ENCODE data around the gene EPB42.

EPB42 gene

DNA sequence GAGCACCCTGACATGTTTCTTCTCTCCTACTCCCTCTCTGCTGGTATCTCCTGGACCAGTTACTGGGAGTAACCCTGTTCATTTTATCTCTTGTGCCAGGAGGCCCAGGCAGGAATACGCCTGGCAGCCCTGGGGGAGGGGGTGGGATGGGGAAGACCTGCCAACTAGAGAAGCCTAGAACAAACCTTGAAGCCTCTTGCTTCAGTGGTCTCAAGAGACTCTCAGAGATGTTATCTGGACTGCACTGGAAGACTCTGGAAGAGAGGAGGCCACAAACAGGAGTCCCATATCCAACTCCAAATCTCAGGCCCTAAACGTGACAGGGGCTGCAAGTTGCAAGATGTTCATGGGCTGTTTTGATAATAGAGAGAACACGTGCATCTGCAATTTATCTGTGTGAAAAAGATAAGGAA, at the start of gene EPB42:
EPB42 (minus strand) TSS at position 28 of the 413 bp plus-strand sequence. CDS start 193 bp downstream, outside the sequence.
- DNase-seq, result no peak

GRCh38 chr15:43270113-43270665, 49.4 kb upstream of the EPB42 start:
- no peak for DNase-seq

DNA sequence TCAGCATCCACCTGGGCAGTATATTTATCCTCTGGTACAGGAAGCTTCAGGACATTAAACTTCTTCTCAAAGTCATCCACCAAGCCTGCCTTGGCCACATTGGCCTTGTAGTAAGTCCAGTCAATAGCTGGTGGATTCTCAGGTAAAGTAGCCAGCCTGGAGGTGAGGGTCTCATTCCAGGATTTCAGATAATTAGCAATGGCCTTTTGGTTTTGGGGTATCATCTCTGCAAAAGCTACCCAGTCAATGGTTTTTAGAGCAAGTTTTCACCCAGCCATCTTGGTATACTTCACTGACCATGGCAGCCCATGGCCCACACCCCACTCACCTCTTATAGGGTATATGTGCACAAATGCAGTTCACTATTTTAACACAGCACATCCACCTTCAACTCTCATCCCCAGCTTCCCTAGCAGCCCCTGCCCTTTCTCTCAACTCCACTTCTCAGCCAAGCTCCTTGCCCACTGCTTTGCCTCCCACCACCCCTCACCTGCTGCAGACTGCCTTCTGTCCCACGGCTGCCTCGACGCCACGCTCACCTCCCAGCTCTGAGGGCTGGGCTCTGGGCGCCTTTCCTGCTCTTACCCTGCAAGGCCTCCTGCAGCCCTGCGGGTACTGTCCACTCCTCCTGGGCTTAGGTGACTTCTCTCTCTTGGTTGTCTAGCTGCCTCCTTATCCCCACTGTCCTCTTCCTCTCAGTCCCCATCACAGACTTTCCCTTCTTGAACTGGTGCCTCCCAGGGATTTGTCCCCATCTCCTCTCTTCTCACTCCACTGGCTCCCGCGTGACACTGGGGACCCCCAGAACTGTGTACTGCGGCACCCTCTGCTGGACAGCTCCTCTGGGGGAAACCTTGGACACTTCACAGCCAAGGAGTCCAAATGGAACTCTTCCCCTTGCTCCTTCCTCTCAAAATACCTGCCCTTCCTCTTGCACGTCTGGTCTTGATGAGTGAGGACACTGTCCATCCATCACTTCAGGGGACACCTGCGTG, 47.6 kb upstream of the EPB42 start:
- DNase-seq, result peak; percentile 30

DNA sequence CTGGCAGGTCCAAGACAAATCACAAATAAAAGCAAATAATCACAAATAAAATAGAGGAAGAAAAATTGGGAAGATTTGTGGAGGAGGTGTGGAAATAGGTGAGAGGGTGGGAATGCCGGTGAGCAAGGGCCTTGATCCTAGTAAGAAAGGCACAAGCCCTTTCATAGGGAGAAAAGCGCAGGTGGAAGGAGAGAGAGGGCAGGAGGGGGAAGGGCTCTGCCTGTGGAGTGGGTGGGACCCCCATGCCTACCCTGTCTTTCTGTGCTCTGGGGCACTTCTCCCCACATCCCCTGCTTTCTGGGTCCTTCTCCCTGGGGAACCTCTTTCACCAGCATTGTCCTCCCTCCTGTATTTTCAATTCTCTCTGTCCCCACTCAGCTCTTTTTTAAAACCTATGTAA, 46.6 kb upstream of the EPB42 start:
- no peak for DNase-seq

GRCh38 chr15:43266834-43267233, 46.0 kb upstream of the EPB42 start, which contains the start of gene TGM5:
TSS of gene TGM5 (minus strand) at chr15:43266928. CDS start at chr15:43266849, 79 bp downstream.
- no peak for DNase-seq

DNA sequence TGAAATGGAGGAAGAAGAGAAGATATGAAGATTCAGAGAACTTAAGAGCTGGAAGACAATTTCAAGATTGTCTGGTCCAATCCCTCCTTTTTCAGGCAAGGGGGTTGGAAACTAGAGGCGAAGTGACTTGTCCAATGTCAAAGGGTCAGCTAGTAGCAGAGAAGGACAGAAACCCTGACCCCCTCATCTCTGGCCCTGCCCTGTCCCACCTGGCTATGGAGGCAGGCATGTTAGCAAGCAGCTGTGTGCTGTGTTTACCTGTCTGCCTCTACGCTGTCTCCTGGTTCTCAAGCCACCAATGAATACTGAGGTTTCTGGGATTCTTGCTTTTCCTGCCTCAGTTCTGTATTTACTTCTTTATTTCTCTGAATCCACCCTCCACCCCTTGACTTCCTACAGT, 45.6 kb upstream of the EPB42 start:
- DNase-seq, result no peak

DNA sequence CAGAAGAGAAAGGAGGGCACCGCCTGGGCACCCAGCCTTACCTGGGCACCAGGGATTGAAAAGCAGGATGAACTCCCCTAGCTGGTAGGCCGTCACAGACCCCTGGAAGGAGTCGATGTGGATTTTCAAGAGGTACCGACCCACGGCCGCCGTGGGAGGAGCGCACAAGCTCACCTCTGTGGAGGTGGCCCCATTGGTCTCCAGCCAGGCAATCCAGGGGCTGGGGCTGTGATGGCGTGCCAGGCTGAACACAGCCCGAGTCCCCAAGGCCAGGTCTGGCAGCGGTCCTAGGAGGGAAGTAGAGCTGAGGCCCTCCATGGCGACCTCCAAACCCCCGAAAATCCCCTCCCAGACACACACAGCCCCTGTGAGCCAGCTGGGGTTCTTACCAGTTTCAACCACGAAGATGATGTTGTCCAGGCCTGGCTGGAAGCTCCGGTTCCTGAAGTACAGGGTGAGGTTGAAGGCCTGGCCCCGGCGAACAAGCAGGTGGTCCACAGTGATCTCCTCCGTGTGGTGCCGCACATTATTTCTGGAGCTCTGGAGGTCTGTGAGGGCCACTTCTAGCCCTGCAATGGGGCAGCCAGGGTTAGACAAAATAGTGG, 39.3 kb upstream of the EPB42 start:
- DNase-seq, result no peak

- no peak for DNase-seq
Observed at GRCh38 chr15:43258781-43259180, 38.0 kb upstream of the EPB42 start.

GRCh38 chr15:43256341-43256740, 35.5 kb upstream of the EPB42 start:
- no peak for DNase-seq

DNA sequence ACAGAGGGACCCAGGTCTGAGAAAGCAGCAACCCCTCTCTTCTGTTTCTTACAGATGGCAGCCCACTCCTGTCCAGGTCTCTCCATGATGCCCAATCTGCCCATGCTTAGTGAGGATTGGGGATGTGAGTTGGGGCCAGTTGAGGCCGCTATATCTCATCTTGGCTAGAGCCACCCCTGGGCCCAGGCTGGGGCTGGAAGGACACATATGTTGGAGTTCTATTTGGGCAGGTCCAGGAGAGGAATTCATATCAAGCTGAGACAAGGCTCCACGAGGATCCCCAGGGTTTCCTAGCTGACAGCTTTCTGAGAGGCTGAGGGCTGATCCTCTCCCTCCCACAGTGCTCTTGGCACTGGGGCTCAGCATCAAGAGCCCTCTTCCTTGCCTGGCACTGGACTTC, 34.6 kb upstream of the EPB42 start:
- DNase-seq, result no peak

- DNase-seq, result peak; percentile 64
Observed at GRCh38 chr15:43253431-43254403, 32.9 kb upstream of the EPB42 start.

GRCh38 chr15:43251871-43252250, 31.0 kb upstream of the EPB42 start:
- peak; percentile 75 for DNase-seq

DNA sequence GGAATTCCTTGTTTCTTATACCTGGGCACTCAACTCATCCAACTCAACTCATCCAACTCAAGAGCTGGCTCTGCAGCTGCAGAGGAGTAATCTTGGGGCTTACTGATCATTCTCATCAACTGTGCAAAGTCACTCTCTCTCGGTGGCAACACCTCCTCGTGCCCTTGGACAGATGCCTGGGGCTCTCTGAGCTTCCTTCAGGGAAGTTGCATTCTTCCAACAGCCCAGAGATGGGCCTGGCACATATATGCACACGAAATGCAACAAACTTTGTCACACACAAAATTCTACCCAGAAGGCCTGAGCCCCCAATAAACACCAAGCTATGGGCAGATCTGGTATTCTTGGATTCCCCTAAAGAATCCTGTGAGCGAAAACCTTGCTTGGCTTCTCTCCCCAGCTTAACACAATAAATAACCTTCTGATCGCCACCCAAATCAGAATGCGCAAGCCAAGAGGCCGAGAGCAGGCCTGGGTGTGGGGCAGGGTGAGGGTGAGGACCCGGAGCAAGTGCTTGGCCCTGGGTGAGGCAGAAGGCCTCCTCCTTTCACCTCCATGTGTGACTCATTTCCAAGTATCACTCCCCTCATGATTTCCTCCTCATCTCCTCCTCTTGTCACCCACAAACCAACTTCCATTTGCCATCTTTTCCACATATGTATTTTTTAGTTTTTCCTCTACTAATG, 30.5 kb upstream of the EPB42 start:
- peak; percentile 64 for DNase-seq

- DNase-seq, result no peak
Observed at GRCh38 chr15:43250785-43251184, 30.0 kb upstream of the EPB42 start.

DNA sequence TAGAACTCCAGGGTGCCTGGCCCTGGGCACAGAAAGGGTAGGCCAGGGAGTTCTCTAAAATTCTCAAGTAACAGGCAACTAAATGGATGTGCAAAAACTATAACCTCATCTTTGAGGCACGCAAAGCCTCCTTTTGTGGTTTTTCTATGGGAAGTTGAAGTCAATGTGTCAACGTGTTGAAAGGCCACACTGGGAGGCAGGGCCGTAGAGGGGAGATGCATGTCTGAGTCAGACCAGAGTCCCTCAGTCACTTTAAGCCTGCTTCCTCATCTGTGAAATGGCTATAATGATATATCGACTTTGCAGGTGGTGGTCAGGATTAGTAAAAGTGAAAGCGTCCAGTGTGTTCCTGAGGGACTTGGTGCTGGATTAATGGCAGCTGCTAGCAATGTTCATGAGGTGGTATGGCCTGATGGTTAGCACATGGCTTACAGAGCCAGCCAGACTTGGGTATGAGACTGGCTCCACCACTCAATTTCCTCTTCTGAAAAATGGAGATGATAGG, 28.9 kb upstream of the EPB42 start:
- peak; percentile 75 for DNase-seq

DNA sequence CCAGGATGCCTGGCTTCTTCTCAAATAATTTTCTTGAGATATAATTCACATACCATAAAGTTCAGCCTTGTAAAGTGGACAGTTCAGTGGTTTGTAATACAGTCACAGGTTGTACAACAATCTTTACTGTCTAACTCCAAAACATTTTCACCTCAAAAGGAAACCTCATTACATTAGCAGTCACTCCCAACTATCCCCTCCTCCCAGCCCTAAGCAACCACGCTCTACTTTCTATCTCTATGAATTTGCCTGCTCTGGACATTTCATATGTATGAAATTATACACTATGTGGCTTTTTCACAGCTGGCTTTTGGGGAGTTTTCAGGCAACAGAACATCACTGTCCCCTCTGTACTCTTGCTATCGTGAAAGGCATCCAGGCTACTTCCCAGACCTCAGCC, 28.4 kb upstream of the EPB42 start:
- no peak for DNase-seq

DNA sequence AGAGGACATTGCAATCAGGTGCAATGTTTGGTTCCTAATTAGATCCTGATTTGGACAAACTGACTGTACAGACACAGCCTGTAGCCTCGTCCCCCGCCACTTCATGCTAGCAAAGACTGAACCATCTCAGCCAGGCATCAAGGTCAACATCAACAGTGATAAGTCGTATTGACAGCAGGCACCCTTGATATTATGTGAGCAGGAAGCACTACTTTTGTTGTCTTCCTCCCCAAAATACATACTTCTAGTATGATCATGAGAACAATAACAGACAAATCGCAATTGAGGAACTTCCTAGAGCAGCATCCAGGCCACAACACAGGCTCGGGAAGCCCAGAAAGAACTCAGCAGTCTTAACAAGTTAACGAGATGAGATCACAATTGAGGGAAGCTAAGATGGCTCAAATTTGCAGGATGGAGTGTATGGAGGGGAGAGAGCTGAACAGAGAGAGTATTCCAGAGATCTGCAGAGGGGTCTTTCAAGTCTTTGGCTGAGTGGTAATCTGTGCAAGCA, 25.5 kb upstream of the EPB42 start:
- no peak for DNase-seq

DNA sequence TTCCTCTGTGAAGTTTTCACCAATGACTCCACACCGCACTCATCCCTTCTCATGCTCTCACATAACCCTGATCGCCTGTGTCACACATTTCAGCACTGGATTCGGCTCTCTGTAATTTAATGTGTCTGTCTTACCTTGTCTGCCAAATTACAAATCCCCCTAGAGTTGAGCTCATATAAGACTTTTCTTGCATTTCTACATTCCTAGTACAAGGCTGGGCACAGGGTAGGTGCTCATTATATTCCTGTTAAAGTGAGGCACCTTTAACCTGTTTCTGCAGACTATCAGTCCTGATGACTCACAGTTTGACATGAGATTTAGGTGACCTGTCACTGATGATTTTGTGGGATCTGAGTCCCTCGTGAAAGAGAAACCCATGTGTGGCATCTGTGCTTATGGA, 23.3 kb upstream of the EPB42 start:
- no peak for DNase-seq

DNA sequence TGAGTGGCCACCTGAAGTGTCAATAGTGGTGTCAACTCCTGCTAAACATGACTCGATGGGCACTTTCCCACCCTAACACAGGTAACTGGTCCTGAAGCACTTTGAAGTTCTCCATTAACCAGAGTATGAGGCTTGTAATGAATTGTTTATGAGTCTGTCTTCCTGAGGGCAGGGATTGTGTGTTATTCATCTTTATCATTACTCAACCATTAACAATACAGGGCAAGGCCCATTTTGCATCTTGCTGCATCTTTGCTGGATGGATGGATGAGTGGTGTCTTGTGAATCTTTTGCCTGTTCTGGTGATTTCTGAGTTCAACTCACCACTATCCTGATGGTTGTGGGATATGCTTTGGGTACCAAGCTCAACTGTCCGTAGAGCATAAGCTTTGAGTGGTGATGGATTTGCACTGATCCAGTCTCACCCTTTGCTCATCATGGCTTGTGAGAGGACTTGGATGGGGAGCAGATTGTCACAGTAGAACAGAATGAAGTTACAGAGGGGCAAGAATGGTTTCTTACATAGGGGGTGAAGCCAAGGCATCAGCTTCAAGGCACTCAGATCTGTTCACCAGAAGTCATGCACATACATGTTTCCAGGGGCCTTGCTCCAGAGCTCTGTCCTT, 22.3 kb upstream of the EPB42 start:
- DNase-seq, result no peak

DNA sequence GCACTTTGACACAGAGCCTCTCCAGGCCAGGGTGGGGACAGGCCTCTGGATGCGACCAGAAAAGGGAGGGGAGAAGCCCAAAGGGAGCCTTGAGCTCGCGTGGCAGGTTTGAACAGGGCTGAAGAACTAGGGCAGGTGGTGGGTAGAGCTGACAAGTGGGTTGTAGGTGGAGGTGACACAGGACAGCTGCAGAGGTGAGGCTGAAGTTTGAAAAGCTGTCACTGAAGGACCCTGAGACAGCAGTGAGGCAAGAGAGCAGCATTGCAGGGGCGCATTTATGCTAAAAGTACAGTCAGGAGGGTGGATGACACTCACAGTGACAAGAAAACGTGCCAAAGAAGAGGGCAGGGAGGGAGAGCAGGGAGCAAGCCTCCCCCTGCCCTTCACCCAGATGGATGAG, 21.8 kb upstream of the EPB42 start:
- no peak for DNase-seq

DNA sequence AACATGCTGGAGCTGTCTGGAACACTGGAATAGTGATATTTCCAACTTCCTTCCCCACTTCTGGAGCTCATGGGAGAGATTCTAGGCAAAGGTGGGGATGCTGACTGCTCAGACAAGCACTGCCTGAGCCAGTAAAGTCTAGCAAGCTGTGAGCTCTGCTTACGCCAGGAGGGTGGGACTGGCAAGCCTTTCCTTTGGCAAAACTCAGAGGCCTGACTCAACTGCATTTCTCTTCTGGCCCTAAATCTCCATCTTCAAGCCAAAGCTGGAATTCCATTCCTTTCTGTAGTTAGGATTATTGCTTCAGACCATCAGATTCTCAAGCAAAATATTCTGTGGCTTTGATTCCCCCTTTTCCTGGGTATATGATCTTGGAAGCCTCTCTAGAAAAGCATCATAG, 20.3 kb upstream of the EPB42 start:
- DNase-seq, result no peak

Data from activated CD4-positive, alpha-beta T cell treated with anti-CD3 and anti-CD28 coated beads, Interleukin-2, Interleukin-6, amounts not matched to agents 100 ng/mL and 50 ng/mL, durations not matched to agents 16 hours and 8 hours (primary cell).